OCI-LY1 (cell line): ENCODE measurements around the gene RPL21.

ENCODE experiments used
- H2AFZ ChIP-seq: fragments of 200-600 bp; sonication (generic), shearing (Covaris generic); 2 replicates; pipeline ENCODE4 v1.6.0; 2014; ENCODE audit warnings: antibody characterized with exemption, mild to moderate bottlenecking, low read length
- H3F3A ChIP-seq: fragments of 200-600 bp; sonication (generic), shearing (Covaris generic); 2 replicates; pipeline ENCODE4 v1.6.0; 2014; ENCODE audit warnings: mild to moderate bottlenecking, antibody characterized with exemption, low read length, moderate library complexity; ENCODE audit not compliant: insufficient read depth
- H3K27ac ChIP-seq: fragments of 200-600 bp; sonication (generic); 2 replicates; pipeline ENCODE4 v1.5.1; 2014; ENCODE audit warnings: low read length, mixed run types, mild to moderate bottlenecking, low read depth; ENCODE audit not compliant: poor library complexity, severe bottlenecking
- H3K27me3 ChIP-seq: fragments of 200-600 bp; sonication (generic); 2 replicates; pipeline ENCODE4 v1.6.0; 2014; ENCODE audit warnings: antibody characterized with exemption, mild to moderate bottlenecking, low read length, moderate library complexity; ENCODE audit not compliant: insufficient read depth
- H3K36me3 ChIP-seq: fragments of 200-600 bp; sonication (generic); 2 replicates; pipeline ENCODE4 v1.6.1; 2014; ENCODE audit warnings: mild to moderate bottlenecking, antibody characterized with exemption, low read length, moderate library complexity, mixed read lengths; ENCODE audit not compliant: insufficient read depth
- H3K4me1 ChIP-seq: fragments of 200-600 bp; sonication (generic); 2 replicates; pipeline ENCODE4 v1.5.1; 2014; ENCODE audit warnings: mild to moderate bottlenecking, low read length, moderate library complexity; ENCODE audit not compliant: insufficient read depth, severe bottlenecking
- H3K4me2 ChIP-seq: fragments of 200-600 bp; sonication (generic), shearing (Covaris generic); 2 replicates; pipeline ENCODE4 v1.6.1; 2014; ENCODE audit warnings: low read length
- H3K4me3 ChIP-seq: fragments of 200-600 bp; sonication (generic); 2 replicates; pipeline ENCODE4 v1.5.1; 2014; ENCODE audit warnings: low read length, low read depth, mild to moderate bottlenecking, mixed read lengths; ENCODE audit not compliant: poor library complexity, severe bottlenecking
- H3K79me2 ChIP-seq: fragments of 200-600 bp; shearing (Covaris generic); 2 replicates; pipeline ENCODE4 v1.6.1; 2016; ENCODE audit warnings: mixed run types, low read length, mixed read lengths; ENCODE audit not compliant: insufficient read depth
- H3K9ac ChIP-seq: fragments of 200-600 bp; sonication (generic), shearing (Covaris generic); 2 replicates; pipeline ENCODE4 v1.6.1; 2014; ENCODE audit warnings: mild to moderate bottlenecking, low read length, mixed read lengths
- H3K9me2 ChIP-seq: fragments of 200-600 bp; sonication (generic), shearing (Covaris generic); 2 replicates; pipeline ENCODE4 v1.6.1; 2014; ENCODE audit warnings: low read depth, mild to moderate bottlenecking, low read length, mixed read lengths
- H3K9me3 ChIP-seq: fragments of 200-600 bp; shearing (Covaris generic); 2 replicates; pipeline ENCODE4 v1.6.1; 2014; ENCODE audit warnings: low read length, mixed read lengths
- H4K20me1 ChIP-seq: fragments of 200-600 bp; sonication (generic), shearing (Covaris generic); 2 replicates; pipeline ENCODE4 v1.6.0; 2016; ENCODE audit warnings: mild to moderate bottlenecking, low read length; ENCODE audit not compliant: insufficient read depth
- EZH2 ChIP-seq: fragments of 200-600 bp; sonication (generic), shearing (Covaris generic); IDR thresholded peaks from 2 replicates; pipeline ENCODE4 v1.8.0; 2017; ENCODE audit warnings: borderline replicate concordance, mixed run types, mild to moderate bottlenecking, antibody characterized with exemption, low read length, moderate library complexity, mixed read lengths
- TF ChIP-seq, protein P1 (sequence below): fragments of 200-600 bp; sonication (generic), shearing (Covaris generic); IDR thresholded peaks from 2 replicates; pipeline ENCODE4 v1.5.1; 2017; ENCODE audit warnings: mild to moderate bottlenecking, antibody characterized with exemption, low read length, moderate library complexity, mixed read lengths

RPL21 gene

DNA sequence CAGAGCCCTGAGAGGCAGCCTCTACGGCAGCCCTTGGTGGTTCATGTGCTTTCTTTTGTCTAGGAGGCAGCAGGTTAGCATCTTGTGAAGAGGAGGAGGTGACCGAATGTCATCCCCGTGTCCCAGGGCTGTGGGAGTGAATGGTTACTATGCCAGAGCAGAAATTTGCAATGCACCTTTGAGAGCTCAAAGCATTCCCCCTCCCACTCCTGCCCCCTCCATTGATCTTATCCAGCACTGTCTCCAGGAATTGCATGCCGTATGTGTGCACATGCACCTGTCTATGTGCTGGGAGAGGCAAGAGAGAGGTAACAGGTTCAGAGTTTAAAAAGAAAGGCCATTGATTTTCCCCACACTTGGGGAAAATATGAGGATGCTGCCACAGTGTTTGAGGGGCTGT is 29.5 kb downstream of the RPL21 start:
- H4K20me1 ChIP-seq, result no peaks in the 10 kb centered on the region
- H2AFZ ChIP-seq, result no peak overlapping the region
- H3K27ac ChIP-seq, result no peak overlapping the region
- TF ChIP-seq, protein P1, sequence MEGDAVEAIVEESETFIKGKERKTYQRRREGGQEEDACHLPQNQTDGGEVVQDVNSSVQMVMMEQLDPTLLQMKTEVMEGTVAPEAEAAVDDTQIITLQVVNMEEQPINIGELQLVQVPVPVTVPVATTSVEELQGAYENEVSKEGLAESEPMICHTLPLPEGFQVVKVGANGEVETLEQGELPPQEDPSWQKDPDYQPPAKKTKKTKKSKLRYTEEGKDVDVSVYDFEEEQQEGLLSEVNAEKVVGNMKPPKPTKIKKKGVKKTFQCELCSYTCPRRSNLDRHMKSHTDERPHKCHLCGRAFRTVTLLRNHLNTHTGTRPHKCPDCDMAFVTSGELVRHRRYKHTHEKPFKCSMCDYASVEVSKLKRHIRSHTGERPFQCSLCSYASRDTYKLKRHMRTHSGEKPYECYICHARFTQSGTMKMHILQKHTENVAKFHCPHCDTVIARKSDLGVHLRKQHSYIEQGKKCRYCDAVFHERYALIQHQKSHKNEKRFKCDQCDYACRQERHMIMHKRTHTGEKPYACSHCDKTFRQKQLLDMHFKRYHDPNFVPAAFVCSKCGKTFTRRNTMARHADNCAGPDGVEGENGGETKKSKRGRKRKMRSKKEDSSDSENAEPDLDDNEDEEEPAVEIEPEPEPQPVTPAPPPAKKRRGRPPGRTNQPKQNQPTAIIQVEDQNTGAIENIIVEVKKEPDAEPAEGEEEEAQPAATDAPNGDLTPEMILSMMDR, result no peak
- TF ChIP-seq EZH2, result no peak
- H3K9ac ChIP-seq, result no peak overlapping the region
- no peak overlapping the region for H3K4me2 ChIP-seq
- no peak overlapping the region for H3K4me3 ChIP-seq
- H3K9me2 ChIP-seq, result no peaks in the 10 kb centered on the region
- no peaks in the 10 kb centered on the region for H3K36me3 ChIP-seq
- H3K9me3 ChIP-seq, result no peaks in the 10 kb centered on the region
- H3F3A ChIP-seq, result no peaks in the 10 kb centered on the region
- no peaks in the 10 kb centered on the region for H3K79me2 ChIP-seq
- no peaks in the 10 kb centered on the region for H3K4me1 ChIP-seq
- no peaks in the 10 kb centered on the region for H3K27me3 ChIP-seq

DNA sequence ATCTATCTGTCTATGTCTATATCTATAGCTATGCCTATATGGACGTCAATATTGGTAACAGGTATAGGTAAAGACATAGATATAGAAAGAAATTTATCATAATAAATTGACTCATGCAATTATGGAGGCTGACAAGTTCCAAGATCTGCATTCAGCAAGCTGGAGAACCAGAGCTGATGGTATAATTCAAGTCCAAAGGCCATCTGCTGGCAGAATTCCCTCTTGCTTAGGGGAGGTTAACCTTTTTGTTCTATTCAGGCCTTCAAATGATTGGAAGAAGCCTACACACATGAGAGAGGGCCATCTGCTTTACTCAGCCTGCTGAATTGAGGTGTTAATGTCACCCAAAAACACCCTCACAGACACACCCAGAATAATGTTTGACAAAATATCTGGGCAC is 30.1 kb downstream of the RPL21 start:
- H3K4me3 ChIP-seq, result no peak overlapping the region
- no peaks in the 10 kb centered on the region for H3K9me2 ChIP-seq
- H3K4me1 ChIP-seq, result no peaks in the 10 kb centered on the region
- no peak overlapping the region for H3K9ac ChIP-seq
- H3K27ac ChIP-seq, result no peak overlapping the region
- no peaks in the 10 kb centered on the region for H3K36me3 ChIP-seq
- H3K79me2 ChIP-seq, result no peaks in the 10 kb centered on the region
- no peaks in the 10 kb centered on the region for H3K27me3 ChIP-seq
- H3F3A ChIP-seq, result no peaks in the 10 kb centered on the region
- TF ChIP-seq, protein P1, result no peak
- TF ChIP-seq EZH2, result no peak
- no peak overlapping the region for H2AFZ ChIP-seq
- H4K20me1 ChIP-seq, result no peaks in the 10 kb centered on the region
- H3K9me3 ChIP-seq, result no peaks in the 10 kb centered on the region
- no peak overlapping the region for H3K4me2 ChIP-seq

DNA sequence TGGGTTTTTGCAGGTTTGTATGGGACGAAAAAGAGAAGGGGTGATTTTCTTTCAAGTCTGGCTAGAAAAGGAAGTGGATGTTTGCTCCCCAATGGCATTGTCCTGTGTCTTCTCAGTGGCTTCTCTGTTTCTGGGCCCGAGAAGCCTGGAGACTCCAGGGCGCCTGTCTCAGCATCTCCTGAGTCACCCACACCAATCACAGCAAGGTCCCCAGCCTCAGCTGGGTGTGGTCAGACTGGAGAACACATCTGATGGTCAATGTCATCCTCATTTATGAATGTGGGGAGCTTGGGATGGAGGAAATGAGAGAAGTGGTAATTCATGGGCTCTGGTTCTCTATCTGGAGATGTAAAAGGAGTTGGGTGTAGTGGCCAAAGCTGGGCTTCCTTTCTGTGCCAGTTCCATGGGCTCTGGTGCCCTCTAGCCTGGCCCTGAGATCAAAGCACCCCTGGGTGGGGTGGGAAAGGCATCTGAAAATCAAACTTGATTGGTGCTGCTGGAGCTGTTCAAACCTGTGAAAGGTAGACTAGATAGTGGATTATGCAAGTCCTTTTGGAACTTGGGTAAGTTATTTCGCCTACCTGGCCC is 32.6 kb downstream of the RPL21 start:
- H3K4me3 ChIP-seq, result no peak overlapping the region
- no peaks in the 10 kb centered on the region for H3K27me3 ChIP-seq
- H4K20me1 ChIP-seq, result no peaks in the 10 kb centered on the region
- no peak overlapping the region for H3K9ac ChIP-seq
- no peak overlapping the region for H3K4me2 ChIP-seq
- H3K9me3 ChIP-seq, result no peaks in the 10 kb centered on the region
- no peaks in the 10 kb centered on the region for H3K4me1 ChIP-seq
- no peaks in the 10 kb centered on the region for H3F3A ChIP-seq
- TF ChIP-seq EZH2, result no peak
- TF ChIP-seq, protein P1, result peak; percentile 49; the same call in 1 of the 2 replicates
- H2AFZ ChIP-seq, result no peak overlapping the region
- H3K9me2 ChIP-seq, result no peaks in the 10 kb centered on the region
- no peak overlapping the region for H3K27ac ChIP-seq
- H3K79me2 ChIP-seq, result no peaks in the 10 kb centered on the region
- H3K36me3 ChIP-seq, result no peaks in the 10 kb centered on the region
